Fibroblast of pulmonary artery (primary cell): ENCODE measurements around the gene FAAP20.

ENCODE experiments used
- DNase-seq: peaks from one replicate; pipeline ENCODE4 v3.0.0-alpha.2; 2010; ENCODE audit warnings: low read depth
- H3K4me3 ChIP-seq: replicated peaks from 2 replicates; pipeline ENCODE4 v1.5.1; 2011; ENCODE audit warnings: low read depth, mild to moderate bottlenecking, control low read depth, low read length, moderate library complexity
- TF ChIP-seq, protein P1 (sequence below): IDR thresholded peaks from 2 replicates; pipeline ENCODE4 v1.5.1; 2011; ENCODE audit warnings: mild to moderate bottlenecking, control low read depth, low read length, inconsistent platforms; ENCODE audit errors: missing control alignments

FAAP20 gene

DNA sequence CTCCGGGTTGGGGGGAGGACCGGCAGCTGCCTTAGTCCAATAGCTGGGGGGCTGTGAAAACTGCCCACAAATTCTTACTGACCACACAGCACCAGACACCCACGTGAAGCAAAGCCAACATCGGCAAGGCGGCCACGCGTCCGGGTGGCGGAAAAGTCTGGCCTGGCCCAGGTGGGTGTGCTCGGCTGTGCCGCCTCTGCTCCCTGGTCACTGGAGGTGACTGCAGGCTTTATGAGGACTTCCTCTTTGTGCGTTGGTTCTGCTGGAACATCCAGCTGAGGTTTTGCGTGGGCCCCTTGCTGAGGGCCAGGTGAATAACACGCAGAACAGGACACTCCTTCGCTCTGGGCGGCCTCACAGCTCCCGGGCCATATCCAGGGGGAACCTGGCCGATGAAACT is 35.4 kb downstream of the FAAP20 start:
- no peak for DNase-seq
- TF ChIP-seq, protein P1, sequence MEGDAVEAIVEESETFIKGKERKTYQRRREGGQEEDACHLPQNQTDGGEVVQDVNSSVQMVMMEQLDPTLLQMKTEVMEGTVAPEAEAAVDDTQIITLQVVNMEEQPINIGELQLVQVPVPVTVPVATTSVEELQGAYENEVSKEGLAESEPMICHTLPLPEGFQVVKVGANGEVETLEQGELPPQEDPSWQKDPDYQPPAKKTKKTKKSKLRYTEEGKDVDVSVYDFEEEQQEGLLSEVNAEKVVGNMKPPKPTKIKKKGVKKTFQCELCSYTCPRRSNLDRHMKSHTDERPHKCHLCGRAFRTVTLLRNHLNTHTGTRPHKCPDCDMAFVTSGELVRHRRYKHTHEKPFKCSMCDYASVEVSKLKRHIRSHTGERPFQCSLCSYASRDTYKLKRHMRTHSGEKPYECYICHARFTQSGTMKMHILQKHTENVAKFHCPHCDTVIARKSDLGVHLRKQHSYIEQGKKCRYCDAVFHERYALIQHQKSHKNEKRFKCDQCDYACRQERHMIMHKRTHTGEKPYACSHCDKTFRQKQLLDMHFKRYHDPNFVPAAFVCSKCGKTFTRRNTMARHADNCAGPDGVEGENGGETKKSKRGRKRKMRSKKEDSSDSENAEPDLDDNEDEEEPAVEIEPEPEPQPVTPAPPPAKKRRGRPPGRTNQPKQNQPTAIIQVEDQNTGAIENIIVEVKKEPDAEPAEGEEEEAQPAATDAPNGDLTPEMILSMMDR, result no peak

DNA sequence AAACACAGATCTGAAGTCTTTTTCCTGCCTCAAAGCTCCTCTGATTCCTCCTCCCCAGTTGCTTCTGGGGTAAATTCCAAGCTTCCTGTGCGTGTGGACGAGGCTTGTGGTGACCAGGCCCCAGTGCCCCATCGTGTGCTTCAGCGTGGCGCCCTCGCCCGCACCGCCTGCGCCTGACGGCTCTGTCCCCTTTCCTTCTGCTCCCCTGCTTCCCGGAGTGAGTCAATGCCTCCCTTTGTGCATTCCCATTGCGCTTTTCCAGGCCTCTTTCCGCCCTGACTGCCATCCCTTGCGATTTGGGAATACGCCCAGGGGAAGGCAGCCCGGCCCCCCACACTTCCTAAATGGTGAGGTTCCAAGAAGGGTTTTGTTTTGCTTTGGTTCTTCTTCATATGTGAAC is 36.3 kb downstream of the FAAP20 start:
- no peak overlapping the region for H3K4me3 ChIP-seq
- DNase-seq, result no peak
- TF ChIP-seq, protein P1, result no peak

More for the DNA sequence above, 35.4 kb downstream of the FAAP20 start:
- H3K4me3 ChIP-seq, result no peak overlapping the region

DNA sequence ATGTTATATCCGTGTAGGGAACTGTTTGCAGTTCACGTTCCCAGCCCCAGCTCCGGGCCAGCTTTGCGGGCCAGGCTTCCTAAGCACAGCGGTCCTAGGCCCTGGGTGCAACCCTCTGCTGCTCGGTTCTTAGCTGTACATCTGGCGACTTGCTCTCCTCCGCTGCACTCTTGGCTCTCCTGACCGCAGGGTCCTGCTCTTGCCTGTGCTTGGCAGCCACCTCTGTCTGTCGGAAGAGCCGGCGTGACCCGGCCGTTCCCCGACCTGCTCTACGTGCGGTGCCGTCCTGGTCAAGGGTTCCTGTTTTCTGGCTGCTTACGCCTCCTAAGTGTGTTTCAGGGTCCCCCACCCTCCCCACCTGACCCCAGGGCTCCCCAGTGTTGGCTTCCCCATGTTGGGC is 36.7 kb downstream of the FAAP20 start:
- no peak overlapping the region for H3K4me3 ChIP-seq
- no peak for DNase-seq
- TF ChIP-seq, protein P1, result no peak

DNA sequence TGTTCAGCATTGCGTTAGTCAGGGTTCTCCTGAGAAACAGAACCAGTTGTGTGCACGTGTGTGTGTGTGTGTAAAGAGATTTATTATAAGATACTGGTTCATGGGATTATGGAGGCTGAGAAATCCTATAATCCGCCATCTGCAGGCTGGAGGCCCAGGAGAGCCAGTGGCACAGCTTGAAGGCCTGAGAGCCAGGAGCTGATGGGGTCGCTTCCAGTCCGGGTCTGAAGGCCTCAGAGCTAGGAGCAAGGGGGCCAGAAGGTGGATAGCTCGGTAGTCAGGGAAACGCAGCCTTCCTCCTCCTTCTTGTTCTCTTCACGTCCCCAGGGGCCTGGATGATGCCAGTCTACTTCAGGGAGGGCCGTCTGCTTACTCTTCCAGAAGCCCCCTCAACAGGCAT is 37.7 kb downstream of the FAAP20 start:
- TF ChIP-seq, protein P1, result no peak
- no peak overlapping the region for H3K4me3 ChIP-seq
- no peak for DNase-seq

DNA sequence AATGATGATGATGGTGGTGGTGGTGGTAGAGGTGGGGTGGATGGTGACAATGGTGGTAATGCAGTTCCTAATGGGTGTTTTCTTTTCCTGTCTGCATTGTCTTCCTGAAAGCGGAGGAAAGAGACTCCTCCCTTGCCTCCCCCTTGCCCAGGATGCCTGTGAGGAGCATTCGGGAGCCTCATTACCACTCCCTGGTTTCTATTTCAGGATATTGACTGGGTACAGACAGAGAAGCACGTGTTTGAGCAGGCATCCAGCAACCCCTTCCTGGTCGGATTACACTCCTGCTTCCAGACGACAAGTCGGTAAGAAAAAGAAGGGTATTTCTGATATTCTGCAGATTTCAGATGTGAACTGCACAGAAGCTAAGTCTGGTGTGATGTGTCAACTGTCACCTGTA is 38.8 kb downstream of the FAAP20 start:
- H3K4me3 ChIP-seq, result no peak overlapping the region
- DNase-seq, result no peak
- TF ChIP-seq, protein P1, result no peak

DNA sequence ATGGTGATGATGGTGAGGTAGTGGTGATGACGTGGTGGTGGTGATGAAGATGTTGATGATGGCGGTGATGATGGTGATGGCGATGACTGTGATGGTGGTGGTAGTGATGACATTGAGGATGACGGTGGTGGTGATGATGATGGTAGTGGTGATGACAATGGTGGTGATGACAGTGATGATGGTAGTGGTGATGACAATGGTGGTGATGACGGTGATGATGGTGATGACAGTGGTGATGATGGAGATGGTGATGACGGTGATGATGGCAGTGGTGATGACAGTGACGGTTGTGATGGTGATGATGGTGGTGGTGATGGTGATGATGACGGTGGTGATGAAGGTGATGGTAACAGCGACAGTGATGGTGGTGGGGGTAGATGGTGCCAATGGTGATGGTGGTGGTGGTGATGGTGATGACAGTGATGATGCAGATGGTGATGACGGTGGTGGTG is 39.4 kb downstream of the FAAP20 start:
- DNase-seq, result no peak
- TF ChIP-seq, protein P1, result no peak
- H3K4me3 ChIP-seq, result no peak overlapping the region

DNA sequence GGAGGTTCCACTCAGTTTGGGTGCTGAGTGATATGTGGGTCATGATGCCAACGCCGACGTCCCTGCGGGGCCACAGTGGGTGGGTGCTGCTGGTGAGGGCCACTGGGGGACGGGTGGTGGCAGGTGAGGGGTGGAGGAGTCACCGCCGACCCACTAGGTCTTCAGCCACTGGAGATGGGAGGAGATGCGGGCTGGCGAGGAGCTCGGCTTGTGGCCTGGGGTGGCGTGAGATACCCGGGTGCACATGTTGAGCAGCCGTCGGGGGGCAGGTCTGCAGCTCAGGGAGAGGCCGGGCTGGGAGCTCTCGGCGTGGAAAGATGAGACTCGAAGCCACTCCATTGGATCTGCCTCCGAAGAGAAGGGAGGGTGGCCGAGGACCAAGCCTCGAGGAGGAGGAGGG is 40.5 kb downstream of the FAAP20 start:
- TF ChIP-seq, protein P1, result no peak

More for the DNA sequence above, 40.5 kb downstream of the FAAP20 start:
- no peak for DNase-seq
- no peak overlapping the region for H3K4me3 ChIP-seq
